Measurements from ENCODE around the gene TUBB1. TPM values are rescaled to one million over a fixed set of nuclear protein-coding genes. Genes with fewer than 3 reads are reported as not detected.

Gene TUBB1
- total and polyA plus RNA-seq, 2 of the 4 experiments (the other 2 are of a cell fraction), result not detected

- dilution Hi-C loops (cut with HindIII; ENCODE audit: low sequenced_read_pairs, unreplicated experiment), result no loop called here
- Histone ChIP-seq H3K9me3 (ENCODE audit: control insufficient read depth, insufficient read depth, low read length) (no peaks in the 10 kb centered on the region), H3K79me1 (ENCODE audit: low read depth in 1 of 2, low read length in 2 of 2) (peaks cover 17 to 41% of the 10 kb centered on the region in 2 experiments; a peak in 3 of 4 replicates), H3K14ac (replicated peaks; ENCODE audit: low read depth, low read length) (no peak overlapping the region), H3K23ac (ENCODE audit: low read depth, low read length) (no peak overlapping the region), H2BK5ac (ENCODE audit: low read depth, low read length, poor library complexity, severe bottlenecking) (no peak overlapping the region), H2AK9ac (replicated peaks; ENCODE audit: low read depth, low read length, poor library complexity) (peak overlapping the region; percentile 19), H4K5ac (ENCODE audit: low read depth, low read length) (no peak overlapping the region), H3K27me3 (ENCODE audit: control insufficient read depth, insufficient read depth, low read length) (no peaks in the 10 kb centered on the region), H4K8ac (ENCODE audit: low read depth in 2 of 2, low read length in 2 of 2) (no peak overlapping the region), H3K4me3 (ENCODE audit: insufficient read depth, low read depth, low read length) (no peak overlapping the region), H4K20me1 (ENCODE audit: insufficient read depth, low read length) (peaks cover 15% of the 10 kb centered on the region), H2BK15ac (ENCODE audit: low read depth, low read length) (no peak overlapping the region), H3K4me2 (ENCODE audit: low read depth, low read length) (no peak overlapping the region), H2BK20ac (ENCODE audit: low read depth, low read length) (no peak overlapping the region), H3K9ac (ENCODE audit: low read depth, low read length) (no peak overlapping the region), H2AK5ac (ENCODE audit: low read depth, low read length) (no peak overlapping the region), H3K27ac (ENCODE audit: insufficient read depth, low read length) (no peak overlapping the region), H2AFZ (replicated peaks; ENCODE audit: low read length, poor library complexity) (no peak overlapping the region), H3K18ac (ENCODE audit: low read depth, low read length) (no peak overlapping the region), H2BK120ac (ENCODE audit: low read depth, low read length) (no peak overlapping the region), H4K91ac (ENCODE audit: insufficient read depth, low read depth, low read length) (no peak overlapping the region), H3K9me1 (ENCODE audit: insufficient read depth, low read length) (peaks cover 19% of the 10 kb centered on the region), H3K4ac (ENCODE audit: low read depth, low read length) (no peak overlapping the region), H3K56ac (ENCODE audit: extremely low read depth, insufficient read depth, low read length) (no peak overlapping the region), H3K36me3 (ENCODE audit: control insufficient read depth, insufficient read depth, low read length) (peaks cover 59% of the 10 kb centered on the region), H3K4me1 (ENCODE audit: control insufficient read depth, insufficient read depth, low read length) (peaks cover 6% of the 10 kb centered on the region; the same call in 1 of the 2 replicates)
- TF ChIP-seq POLR2A (IDR thresholded peaks at IDR 0.05; ENCODE audit: low read depth, low read length) (no peak), SMC3 (IDR thresholded peaks at IDR 0.05; ENCODE audit: low read depth, low read length) (no peak), RFX5 (IDR thresholded peaks at IDR 0.05; ENCODE audit: low read depth, low read length) (no peak), CEBPB (IDR thresholded peaks at IDR 0.05; ENCODE audit: low read depth, low read length) (no peak), RCOR1 (IDR thresholded peaks at IDR 0.05; ENCODE audit: insufficient replicate concordance, low read length) (no peak), BHLHE40 (IDR thresholded peaks at IDR 0.05; ENCODE audit: low read depth, low read length) (no peak)
- TF ChIP-seq, protein P1, sequence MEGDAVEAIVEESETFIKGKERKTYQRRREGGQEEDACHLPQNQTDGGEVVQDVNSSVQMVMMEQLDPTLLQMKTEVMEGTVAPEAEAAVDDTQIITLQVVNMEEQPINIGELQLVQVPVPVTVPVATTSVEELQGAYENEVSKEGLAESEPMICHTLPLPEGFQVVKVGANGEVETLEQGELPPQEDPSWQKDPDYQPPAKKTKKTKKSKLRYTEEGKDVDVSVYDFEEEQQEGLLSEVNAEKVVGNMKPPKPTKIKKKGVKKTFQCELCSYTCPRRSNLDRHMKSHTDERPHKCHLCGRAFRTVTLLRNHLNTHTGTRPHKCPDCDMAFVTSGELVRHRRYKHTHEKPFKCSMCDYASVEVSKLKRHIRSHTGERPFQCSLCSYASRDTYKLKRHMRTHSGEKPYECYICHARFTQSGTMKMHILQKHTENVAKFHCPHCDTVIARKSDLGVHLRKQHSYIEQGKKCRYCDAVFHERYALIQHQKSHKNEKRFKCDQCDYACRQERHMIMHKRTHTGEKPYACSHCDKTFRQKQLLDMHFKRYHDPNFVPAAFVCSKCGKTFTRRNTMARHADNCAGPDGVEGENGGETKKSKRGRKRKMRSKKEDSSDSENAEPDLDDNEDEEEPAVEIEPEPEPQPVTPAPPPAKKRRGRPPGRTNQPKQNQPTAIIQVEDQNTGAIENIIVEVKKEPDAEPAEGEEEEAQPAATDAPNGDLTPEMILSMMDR (conservative IDR thresholded peaks at IDR 0.05; ENCODE audit: low read depth, low read length), result no peak
- CTCF ChIA-PET, result interaction anchor here (0.6 kb wide), 1 partner anchor 56 kb away, joined by 3 read pairs; no protein-coding TSS in a partner anchor
- BruUV-seq (replicated peaks), result TSS peak; percentile 98
- in situ Hi-C loops (cut with MboI; ENCODE audit: low sequenced_read_pairs), result no loop called here
- WGBS, 2 experiments (ENCODE audit: extremely low coverage in 2 of 2, insufficient read length in 1 of 2), result 92% methylated on average over 11 of the region's 18 CpGs; no CpG with 5 or more reads in 1 of the 2 experiments
- POLR2A ChIA-PET (ENCODE audit: unreplicated experiment), result no interaction called here
- DNase-seq (no peak), ATAC-seq (ENCODE audit: low read depth) (no peak)
- intact Hi-C loops (cut with micrococcal nuclease), result no loop called here
Observed at GRCh38 chr20:58995461-58996225, 23.6 kb upstream of the TUBB1 start.

All from IMR-90 (cell line).